Stimulated activated CD4-positive, alpha-beta T cell treated with anti-CD3 and anti-CD28 coated beads, TNF-alpha, amount 100 ng/mL, for 24 hours (primary cell): Measurements from ENCODE around the gene LMO7.
A peak's percentile ranks its signal among the peaks of the same experiment; 100 is the strongest.

Source experiments
- DNase-seq, 3 experiments: peaks; one replicate each; pipeline ENCODE4 v3.0.0-alpha.2; 2020; ENCODE audit warnings: low read depth in 3 of 3

The LMO7 gene

DNA sequence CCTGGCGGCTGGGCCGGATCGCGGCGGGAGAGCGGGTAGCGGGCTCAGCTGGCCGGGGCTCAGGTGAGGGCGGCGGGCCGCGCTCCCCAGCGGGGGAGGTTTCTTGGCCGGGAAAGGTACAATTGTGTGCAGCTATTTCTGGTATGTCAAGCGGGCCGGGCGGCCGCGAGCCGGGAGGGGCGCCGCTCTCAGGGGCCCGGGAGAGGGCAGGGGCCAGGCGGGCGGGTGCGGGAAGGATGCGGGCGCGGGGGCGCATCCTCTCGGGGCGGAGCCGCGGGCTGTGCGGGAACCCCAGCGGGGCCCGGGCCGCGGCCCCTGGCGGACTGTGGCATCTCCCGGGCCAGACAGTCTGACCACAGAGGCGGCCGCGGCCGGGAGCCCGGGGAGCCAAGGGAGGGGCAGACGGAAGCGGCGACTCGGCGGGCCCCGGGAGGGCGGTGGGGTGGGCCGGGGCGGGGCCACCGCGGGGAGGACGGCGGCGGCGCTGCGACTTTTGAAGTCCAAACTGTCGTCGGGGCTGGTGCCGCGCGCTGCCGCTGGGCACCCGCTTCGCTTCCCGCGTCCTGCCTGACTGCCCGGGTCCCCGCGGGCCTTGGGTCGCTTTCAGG is at the start of gene LMO7:
LMO7 (plus strand) TSS at position 503 of the 608 bp plus-strand sequence. CDS start 328 bp downstream, outside the sequence.
- DNase-seq = peak; percentile 3 to 36 (median 11)

DNA sequence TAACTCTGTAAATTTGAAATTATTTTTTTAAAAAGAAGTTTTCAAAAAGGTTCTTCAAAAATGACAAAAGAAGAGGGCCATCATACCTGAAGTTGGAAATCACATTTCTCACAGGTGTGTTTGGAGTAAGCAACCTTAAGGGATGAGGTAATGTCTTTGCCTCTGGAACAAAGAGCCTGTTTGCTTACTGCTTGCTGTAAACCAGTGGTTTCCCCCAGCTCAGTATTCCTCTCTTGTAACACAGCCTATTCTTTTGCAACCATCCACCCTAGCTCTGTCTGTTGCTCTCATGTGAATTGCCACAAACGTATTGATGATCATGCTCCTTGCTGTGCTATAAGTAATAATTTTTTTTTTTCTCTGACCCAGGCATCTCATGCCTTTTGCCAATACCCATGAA is 48.5 kb upstream of the LMO7 start:
- DNase-seq = no peak

DNA sequence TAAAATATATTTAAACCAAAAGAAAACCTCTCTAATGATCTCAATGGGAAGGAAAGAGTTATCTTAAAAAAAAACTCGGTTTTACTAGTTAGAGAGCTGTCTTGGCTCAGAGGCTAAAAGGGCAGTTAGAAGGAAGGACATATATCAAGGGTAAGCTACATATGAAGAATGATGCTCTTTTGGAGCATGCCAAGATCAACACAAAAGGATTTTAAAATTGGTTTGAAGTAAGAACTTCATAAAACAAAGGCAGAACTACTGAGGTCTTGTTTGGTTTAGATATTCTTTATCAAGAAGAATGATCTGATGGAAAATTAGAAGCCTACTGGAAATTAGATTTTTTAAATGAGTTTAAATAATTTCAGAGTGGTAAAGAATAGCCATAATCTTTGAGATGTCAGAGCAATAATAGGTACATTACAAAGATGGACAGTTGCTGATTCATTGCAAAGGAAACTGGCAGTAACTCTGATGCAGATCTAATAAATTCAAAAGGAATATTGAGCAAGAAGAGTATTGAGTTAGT is 39.4 kb upstream of the LMO7 start:
- DNase-seq = no peak

- DNase-seq = no peak
These were observed 35.8 kb upstream of the LMO7 start for GRCh38 chr13:75600371-75600770.

DNA sequence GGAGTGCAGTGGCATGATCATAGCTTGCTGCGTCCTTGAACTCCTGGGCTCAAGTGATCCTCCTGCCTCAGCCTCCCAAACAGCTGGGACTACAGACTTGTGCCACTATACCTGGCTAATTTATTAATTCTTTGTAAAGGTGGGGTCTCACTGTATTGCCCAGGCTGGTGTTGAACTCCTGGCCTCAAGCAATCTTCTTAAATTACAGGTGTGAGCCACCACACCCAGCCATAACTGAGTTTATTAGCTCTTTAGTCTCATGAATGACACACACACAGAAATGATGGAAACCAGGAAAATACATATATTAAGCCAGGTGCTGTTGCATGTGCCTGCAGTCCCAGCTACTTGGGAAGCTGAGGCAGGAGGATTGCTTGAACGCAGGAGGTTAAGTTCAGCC is 33.1 kb upstream of the LMO7 start:
- no peak for DNase-seq

DNA sequence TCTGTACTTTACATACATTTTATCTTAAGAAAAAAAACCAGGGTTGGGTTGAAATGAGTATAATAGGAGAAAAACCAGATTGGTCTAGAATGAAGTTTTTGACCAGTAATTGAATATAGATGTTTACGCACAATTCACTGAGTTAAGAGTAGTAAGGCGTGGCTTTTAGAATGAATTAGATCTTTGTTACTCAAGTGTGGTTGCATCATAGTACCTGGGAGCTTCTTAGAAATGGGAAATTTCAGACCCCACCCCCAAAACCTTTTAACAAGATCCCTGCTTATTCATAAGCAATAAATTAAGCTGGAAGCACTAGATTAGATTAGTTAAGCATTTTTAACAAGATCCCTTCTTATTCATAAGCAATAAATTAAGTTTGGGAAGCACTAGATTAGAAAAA is 28.7 kb upstream of the LMO7 start:
- no peak for DNase-seq

GRCh38 chr13:75610466-75610865 is 25.7 kb upstream of the LMO7 start:
- DNase-seq = no peak

GRCh38 chr13:75612354-75612753 is 23.8 kb upstream of the LMO7 start:
- no peak for DNase-seq

DNA sequence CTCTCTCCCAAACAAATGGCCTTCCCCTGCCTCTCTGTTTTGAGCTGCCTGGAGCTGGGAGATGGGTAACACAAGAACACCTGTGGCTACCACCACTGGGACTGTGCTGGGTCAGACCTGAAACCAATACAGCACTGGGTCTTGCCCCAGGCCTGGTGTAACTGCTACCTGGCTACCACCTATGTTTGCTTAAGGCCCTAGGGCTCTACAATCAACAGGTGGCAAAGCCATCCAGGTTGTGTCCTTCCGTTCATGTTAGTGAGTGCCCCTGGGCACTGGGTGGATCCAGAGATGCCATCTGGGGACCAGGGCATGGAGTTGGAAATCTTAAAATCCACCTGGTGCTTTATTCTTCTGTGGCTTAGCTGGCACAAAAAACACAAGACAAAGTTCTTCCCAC is 18.9 kb upstream of the LMO7 start:
- no peak for DNase-seq

DNA sequence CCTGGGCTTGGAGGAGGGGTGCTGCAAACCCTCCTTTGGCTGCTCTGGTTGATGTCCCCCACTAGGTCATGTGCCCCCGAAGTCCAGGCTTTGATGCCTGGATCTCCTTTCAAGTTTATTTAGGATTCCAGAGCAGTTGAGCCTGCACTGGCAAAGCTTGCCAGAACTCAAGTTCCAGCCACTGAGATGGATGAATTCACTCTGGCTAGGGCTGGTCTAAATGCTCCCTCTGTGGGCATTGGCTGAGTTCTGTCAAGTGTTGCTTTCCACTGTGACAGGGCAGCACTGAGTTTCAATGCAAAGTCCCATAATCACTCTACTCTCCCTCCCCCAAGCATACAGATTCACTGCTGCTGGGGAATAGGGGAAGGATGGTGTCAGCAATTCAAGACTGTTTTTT is 17.8 kb upstream of the LMO7 start:
- no peak for DNase-seq

GRCh38 chr13:75620020-75620419 is 16.1 kb upstream of the LMO7 start:
- no peak for DNase-seq

GRCh38 chr13:75621147-75621546 is 15.0 kb upstream of the LMO7 start:
- no peak for DNase-seq

DNA sequence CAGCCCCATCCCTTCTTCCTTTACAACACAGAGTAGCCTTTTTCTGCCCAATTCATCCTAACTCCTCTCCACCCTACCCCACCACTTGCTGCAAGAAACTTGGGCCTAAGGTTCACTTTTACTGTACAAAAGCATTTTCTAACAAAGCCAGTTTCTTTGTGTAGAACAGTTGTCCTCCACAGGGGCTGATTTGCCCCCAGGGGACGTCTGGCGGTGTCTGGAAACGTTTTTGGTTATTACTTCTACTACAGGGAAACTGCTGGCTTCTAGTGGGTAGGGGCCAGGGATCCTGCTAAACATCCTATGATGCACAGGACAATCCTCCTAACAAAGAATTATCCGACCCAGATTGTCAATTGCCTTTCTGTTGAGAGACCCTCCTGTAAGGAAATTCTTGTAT is 7.3 kb upstream of the LMO7 start:
- no peak for DNase-seq

- no peak for DNase-seq
These were observed 2.8 kb upstream of the LMO7 start for GRCh38 chr13:75633285-75633684.

GRCh38 chr13:75635101-75635827 is 866 bp upstream of the LMO7 start:
- no peak for DNase-seq

DNA sequence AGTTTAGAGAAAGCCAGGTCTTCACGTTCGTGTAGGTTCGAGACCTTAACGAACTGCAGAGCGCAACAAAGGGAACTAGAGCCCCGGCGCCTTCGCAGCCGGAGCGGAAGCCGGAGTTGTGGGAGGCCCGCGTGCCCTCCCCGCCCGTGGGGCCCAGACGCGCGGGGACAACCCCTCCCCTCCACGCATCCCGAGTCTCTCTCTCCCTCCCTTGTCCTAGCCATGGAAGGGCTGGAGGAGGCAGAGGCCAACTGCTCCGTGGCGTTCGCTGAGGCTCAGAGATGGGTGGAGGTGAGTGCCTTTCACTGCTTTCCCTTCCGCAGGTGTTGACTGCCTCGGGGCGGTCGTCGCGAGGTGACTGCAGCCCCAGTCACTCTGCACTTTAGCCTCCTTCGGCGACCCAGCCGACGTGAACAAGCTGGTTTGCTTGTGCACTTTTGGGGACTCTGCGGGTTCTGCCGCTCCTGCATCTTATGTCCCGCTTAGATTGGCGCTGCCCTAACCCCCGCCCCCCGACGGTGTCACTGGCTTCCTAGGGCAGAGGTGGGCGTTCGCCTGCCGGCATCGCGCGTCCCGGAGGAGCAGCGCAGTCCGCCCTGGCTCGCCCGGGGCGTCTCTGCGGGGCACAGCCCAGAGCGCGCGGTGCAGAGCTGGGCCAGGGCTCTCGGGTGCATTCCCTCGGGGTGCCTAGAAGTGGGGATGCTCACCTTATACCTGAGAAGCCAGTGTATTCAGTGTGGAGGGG is 478 bp downstream of the LMO7 start:
- DNase-seq = peak; percentile 3 to 39 (median 5)

GRCh38 chr13:75637181-75637750 is 1.1 kb downstream of the LMO7 start:
- no peak for DNase-seq

DNA sequence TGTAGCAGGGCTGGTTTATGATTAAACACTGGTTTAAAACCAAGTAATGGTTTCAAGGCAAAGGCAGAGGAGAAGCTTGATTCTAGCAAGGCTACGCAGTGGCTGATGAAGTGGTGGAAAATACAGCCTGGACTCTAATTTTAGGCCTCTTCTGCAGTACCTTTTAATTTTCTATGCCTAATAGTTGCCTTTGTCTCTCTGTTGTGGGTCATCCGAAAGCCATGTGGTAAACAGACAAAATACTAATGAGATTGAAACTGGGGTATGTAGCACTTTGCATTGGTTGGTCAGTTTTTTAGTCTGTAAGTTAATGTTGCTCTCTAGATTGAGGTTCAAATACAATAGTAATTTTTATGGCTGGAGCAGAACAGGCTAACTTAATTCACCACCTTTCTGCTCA is 3.3 kb downstream of the LMO7 start:
- DNase-seq = no peak

- no peak for DNase-seq
These were observed 4.9 kb downstream of the LMO7 start for GRCh38 chr13:75641026-75641425.

DNA sequence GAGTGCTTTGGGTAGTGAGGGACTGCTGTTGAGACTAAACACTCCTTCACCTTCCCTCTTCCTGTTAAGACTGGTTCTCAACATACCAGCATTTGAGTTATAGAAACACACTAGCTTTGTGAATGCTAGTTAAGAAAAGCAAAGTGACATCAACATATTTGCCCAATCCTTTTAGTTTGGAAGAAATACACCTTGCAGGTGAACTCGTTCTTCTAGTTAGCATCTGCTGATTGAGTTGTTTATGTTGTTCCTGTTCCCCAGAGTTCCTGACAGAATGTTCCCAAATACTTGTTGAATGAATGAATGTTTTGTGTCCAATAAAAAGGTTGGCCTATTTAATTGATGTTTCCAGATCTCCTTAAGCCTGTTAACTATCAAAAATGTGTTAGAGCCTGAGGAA is 7.1 kb downstream of the LMO7 start:
- DNase-seq = no peak

DNA sequence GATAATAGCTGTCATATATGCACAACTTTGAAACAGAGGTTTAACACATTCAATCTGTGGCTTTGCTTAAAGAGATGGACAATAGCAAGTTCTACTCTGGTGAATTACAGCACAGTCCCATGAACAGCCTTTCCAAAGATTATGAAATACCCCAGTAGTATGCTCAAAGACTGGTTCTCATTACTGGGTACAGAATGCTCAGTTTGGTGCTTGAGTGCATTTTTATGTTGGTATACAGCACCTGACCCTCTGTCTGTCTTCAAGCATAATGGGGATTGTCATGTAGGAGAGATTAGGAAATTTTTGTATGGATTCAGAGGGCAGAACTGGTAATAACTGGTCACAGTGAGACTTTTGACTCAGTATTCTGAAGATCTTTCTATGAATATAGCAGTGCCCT is 7.6 kb downstream of the LMO7 start:
- DNase-seq = no peak

GRCh38 chr13:75645141-75645540 is 9.0 kb downstream of the LMO7 start:
- DNase-seq = no peak
